Airway epithelial cell (primary cell): Measurements from ENCODE around the gene UTF1. TPM values are rescaled to one million over a fixed set of nuclear protein-coding genes. Genes with fewer than 3 reads are reported as not detected.

ENCODE experiments used
- total RNA-seq: library from RNA; depleted of rRNA; stranded (reverse); fragments of >200 nt; gene quantifications from 2 replicates; pipeline ENCODE4 v1.2.3, GENCODE V29; 2015

Gene UTF1, protein sequence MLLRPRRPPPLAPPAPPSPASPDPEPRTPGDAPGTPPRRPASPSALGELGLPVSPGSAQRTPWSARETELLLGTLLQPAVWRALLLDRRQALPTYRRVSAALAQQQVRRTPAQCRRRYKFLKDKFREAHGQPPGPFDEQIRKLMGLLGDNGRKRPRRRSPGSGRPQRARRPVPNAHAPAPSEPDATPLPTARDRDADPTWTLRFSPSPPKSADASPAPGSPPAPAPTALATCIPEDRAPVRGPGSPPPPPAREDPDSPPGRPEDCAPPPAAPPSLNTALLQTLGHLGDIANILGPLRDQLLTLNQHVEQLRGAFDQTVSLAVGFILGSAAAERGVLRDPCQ
- not detected in 2 replicates for total RNA-seq

DNA sequence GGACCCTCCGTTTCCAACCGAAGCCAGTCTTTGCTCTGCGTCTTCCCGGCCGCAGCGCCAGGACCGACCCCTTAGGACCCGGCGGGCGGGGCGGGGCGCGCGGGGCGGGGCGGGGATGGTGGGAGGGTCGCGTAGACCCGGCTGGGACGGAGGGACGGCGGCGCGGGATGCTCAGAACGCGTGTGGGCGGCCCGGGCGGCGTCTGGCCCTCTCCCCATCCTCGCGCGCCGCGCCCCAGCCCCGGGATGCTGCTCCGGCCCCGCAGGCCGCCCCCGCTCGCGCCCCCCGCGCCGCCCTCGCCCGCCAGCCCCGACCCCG is at the start of gene UTF1:
Gene UTF1 (plus strand): TSS at position 174 of the 318 bp plus-strand sequence. CDS start 72 bp downstream, at position 246.

DNA sequence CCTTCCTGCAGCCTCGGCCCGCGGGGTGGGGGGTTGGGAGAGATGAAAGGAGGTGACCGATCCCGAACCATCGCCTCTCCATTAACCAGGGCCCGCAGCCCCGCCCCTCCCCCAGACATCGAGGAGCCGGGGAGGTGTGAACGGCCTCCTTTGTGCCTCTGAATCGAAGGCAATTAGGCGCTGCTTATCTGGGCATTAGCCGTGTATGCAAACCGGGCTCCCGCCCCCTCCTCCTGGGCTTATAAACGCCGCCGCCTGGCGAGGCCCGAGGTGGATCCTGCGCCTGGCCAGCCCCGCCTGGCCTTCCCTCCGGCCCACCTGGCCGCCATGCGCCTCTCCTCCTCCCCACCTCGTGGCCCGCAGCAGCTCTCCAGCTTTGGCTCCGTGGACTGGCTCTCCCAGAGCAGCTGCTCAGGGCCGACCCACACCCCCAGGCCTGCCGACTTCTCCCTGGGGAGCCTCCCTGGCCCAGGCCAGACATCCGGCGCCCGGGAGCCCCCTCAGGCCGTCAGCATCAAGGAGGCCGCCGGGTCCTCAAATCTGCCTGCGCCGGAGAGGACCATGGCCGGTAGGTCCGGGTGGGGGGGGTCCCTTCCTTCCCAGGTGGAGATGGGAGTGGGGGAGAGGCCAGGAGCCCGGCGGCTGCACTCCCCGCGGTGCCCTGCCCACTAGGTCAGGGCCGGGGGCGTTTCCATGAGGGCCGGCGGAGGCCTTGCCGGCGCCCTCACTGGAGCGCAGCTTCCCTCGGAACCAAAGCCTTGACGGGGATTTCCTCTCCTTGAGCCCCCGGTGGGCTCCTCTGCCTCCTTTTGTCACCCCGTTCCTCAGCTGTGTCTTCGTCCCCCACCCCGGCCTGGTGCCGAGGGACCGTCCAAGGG is 7.8 kb downstream of the UTF1 start, which contains the start of gene VENTX:
Gene VENTX (plus strand): TSS at position 268 of the 878 bp plus-strand sequence. CDS start 60 bp downstream, at position 328.

DNA sequence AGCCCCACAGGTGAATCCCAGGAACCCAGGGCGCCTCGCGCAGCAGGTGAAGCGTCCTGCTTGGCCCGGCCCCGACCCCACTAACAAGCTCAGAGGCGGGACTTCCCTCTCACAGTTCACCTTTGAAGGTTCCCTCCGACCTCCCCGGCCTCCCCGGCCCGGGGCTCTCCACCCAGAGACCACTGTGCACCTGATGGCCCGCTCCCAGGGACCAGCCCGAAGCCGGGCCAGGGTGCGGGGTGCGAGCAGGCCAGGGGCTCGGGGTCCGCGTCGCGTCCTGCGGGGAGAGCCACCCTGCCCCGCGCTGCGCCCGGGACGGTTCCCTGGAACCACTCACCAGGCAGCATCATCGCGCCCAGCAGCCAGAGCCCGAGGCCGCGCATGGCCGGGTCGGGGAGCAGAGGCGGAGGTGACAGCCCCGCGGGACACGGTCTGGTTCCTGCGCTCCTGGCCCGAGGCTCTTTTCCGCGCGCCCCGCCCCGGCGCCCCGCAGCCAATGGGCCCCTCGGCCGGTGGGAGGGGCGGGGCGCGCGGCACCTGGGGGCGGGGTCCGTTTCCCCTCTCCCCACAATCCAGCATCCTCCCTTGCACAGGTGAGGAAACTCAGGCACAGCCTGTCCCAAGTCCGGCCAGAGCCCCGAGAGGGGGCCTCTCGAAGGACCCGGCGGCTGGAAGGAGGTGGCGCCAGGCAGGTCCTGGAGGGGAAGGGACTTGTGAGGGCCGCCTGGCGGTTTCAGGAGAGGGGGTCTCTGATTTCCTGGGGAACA is 46.6 kb downstream of the UTF1 start, which contains the start of gene ADAM8:
Gene ADAM8 (minus strand): TSS at position 434 of the 767 bp plus-strand sequence. CDS start 51 bp downstream, at position 383.

Other genes starting within 250 kb of the UTF1 start
- gene ADGRA1, start 142.3 kb upstream of the UTF1 start, total RNA-seq = not detected in 2 replicates
- gene KNDC1, start 70.0 kb upstream of the UTF1 start, total RNA-seq = 0.09 TPM in 1 of 2 replicates, not detected in the other
- gene VENTX, start 7.6 kb downstream of the UTF1 start, total RNA-seq = not detected in 2 replicates
- gene ADAM8, start 46.7 kb downstream of the UTF1 start, total RNA-seq = 26.9 and 30.5 TPM in 2 replicates
- gene TUBGCP2, start 78.7 kb downstream of the UTF1 start, total RNA-seq = 45.8 and 56.9 TPM in 2 replicates
- gene ZNF511, start 78.7 kb downstream of the UTF1 start, total RNA-seq = 24.4 and 29.0 TPM in 2 replicates
- not detected in 2 replicates for gene CALY, start 106.7 kb downstream of the UTF1 start, total RNA-seq
- gene PRAP1, start 117.2 kb downstream of the UTF1 start, total RNA-seq = not detected in 2 replicates
- gene FUOM, start 127.8 kb downstream of the UTF1 start, total RNA-seq = 37.2 and 37.5 TPM in 2 replicates
- 97.7 and 102 TPM in 2 replicates for gene ECHS1, start 143.1 kb downstream of the UTF1 start, total RNA-seq
- 1.3 and 5.0 TPM in 2 replicates for gene PAOX, start 149.0 kb downstream of the UTF1 start, total RNA-seq
- gene MTG1, start 163.9 kb downstream of the UTF1 start, total RNA-seq = 18.1 and 19.1 TPM in 2 replicates
- not detected in 2 replicates for gene SPRN, start 194.4 kb downstream of the UTF1 start, total RNA-seq
- gene SCART1, start 223.7 kb downstream of the UTF1 start, total RNA-seq = 0.51 and 0.63 TPM in 2 replicates